ENCODE measurements around the gene DDX49. TPM values are rescaled to one million over a fixed set of nuclear protein-coding genes. Genes with fewer than 3 reads are reported as not detected.
A peak's percentile ranks its signal among the peaks of the same experiment; 100 is the strongest.

Gene DDX49
- total and polyA plus RNA-seq, 5 donors: 21.2 to 30.7 (median 28.2) TPM

GRCh38 chr19:18966307-18966706 lies 46.8 kb downstream of the DDX49 start:
- DNase-seq (no peak), ATAC-seq (no peak)
- intact Hi-C loops (cut with DNase I): no loop called here
- H3K4me1 ChIP-seq (ENCODE audit: control insufficient read depth, insufficient read depth, low read length): no peaks in the 10 kb centered on the region
- WGBS: 62% methylated on average over 4 of the region's 4 CpGs
- no peak overlapping the region for H3K4me3 ChIP-seq (ENCODE audit: low read length)
- no peak overlapping the region for H3K27ac ChIP-seq (ENCODE audit: low read length)
- no peaks in the 10 kb centered on the region for H3K27me3 ChIP-seq (ENCODE audit: control insufficient read depth, insufficient read depth)
- no peaks in the 10 kb centered on the region for H3K9me3 ChIP-seq (ENCODE audit: control insufficient read depth, low read length)

DNA sequence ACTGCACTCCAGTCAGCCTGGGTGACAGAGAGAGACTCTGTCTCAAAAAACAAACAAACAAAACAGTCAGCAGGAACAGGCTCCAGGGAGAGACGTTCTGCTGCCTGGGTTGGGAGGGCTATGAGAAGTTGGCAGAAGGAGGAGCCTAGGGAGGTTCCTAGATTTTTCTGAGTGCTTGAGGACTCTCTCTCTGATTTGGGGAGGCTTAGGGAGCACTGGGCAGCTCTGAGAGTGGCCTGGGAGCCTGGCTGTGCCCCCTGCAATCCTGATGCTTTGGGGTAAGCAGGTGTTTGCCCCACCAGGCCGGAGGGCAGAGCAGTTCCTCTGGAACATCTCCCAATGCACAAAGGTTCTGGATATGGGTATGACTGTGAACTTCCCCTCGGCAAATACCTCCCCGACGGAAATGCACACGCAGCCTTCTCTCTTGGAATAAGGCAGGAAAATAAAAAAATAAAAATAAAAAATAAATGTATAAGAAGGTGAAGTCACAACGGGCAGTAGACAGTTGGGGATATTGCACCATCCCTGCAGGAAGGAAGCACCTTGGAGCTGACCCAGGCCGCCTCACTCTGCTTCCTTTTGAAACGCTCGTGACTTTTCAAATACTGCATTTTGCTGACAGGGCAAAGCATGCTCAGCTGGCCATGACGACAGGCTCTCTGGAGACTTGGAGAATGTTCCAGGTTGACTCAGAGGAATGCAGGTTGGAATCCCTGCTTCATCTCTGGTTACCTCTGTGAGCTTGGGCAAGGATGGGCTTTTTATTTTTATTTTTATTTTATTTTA lies 48.0 kb downstream of the DDX49 start:
- WGBS: 34% methylated on average over 11 of the region's 11 CpGs
- no peaks in the 10 kb centered on the region for H3K4me1 ChIP-seq (ENCODE audit: control insufficient read depth, insufficient read depth, low read length)
- H3K27me3 ChIP-seq (ENCODE audit: control insufficient read depth, insufficient read depth): no peaks in the 10 kb centered on the region
- DNase-seq (peak; percentile 53 to 85 (median 80)), ATAC-seq (peak; percentile 52 to 75)
- no peaks in the 10 kb centered on the region for H3K9me3 ChIP-seq (ENCODE audit: control insufficient read depth, low read length)
- intact Hi-C loops (cut with DNase I): no loop called here
- H3K27ac ChIP-seq (ENCODE audit: low read length): peak overlapping the region; percentile 68
- H3K4me3 ChIP-seq (ENCODE audit: low read length): no peak overlapping the region

DNA sequence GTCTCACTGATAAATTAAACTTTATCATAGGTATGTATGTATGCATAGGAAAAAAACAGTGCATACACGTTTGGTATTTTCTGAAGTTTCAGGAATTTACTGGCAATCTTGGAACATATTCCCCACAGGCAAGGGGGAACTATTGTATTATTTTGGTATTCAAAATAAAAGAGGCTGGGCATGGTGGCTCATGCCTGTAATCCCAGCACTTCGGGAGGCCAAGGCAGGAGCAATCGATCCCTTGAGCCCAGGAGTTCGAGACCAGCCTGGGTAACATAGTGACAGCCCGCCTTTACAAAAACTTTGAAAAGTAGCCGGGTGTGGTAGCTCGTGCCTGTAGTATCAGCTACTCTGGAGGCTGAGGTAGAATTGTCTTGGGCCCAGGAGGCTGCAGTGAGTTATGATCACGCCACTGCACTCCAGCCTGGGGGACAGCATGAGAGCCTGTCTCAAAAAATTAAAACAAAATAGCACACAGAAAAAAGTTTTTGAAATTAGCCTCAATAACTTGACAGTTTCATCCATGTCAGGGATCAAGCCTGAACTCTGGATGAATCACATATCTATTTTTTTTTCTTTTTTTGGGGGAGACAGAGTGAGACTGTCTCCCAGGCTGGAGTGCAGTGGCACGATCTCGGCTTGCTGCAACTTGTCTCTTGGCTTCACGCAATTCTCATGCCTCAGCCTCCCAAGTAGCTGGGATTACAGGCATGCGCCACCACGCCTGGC lies 50.6 kb downstream of the DDX49 start:
- Histone ChIP-seq H3K9me3 (ENCODE audit: control insufficient read depth, low read length) (no peaks in the 10 kb centered on the region), H3K27me3 (ENCODE audit: control insufficient read depth, insufficient read depth) (no peaks in the 10 kb centered on the region), H3K27ac (ENCODE audit: low read length) (no peak overlapping the region), H3K4me3 (ENCODE audit: low read length) (no peak overlapping the region), H3K4me1 (ENCODE audit: control insufficient read depth, insufficient read depth, low read length) (no peaks in the 10 kb centered on the region)
- intact Hi-C loops (cut with DNase I): no loop called here
- no peak for DNase-seq
- WGBS: 74% methylated on average over 13 of the region's 13 CpGs
- ATAC-seq: no peak

DNA sequence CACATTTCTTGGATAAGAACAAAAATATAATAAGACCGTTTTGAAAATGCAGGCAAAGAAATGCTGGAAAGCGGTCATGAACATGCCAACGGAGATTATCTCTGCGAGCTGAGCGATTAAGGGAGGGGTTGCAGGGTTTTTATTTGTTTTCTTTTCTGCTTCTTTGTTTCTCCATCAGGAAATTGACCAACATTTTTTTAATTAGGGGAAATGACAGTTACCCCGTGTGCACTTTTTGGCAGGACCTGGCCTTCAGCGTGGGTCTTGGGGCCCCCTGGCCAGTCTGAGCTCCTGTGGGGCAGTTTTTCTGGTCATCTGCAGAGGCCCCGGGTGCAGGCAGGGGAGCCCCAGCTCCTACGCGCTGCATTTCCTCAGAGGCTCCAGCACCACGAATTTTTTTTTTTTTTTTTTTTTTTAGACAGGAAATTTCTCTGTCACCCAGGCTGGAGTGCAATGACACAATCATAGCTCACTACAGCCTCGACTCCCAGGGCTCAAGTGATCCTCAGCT lies 52.8 kb downstream of the DDX49 start:
- Histone ChIP-seq H3K9me3 (ENCODE audit: control insufficient read depth, low read length) (no peaks in the 10 kb centered on the region), H3K4me3 (ENCODE audit: low read length) (no peak overlapping the region), H3K4me1 (ENCODE audit: control insufficient read depth, insufficient read depth, low read length) (no peaks in the 10 kb centered on the region), H3K27me3 (ENCODE audit: control insufficient read depth, insufficient read depth) (no peaks in the 10 kb centered on the region), H3K27ac (ENCODE audit: low read length) (peak overlapping the region; percentile 59)
- DNase-seq (no peak), ATAC-seq (peak; percentile 62 to 65)
- intact Hi-C loops (cut with DNase I): no loop called here
- 21% methylated on average over 12 of the region's 12 CpGs for WGBS

DNA sequence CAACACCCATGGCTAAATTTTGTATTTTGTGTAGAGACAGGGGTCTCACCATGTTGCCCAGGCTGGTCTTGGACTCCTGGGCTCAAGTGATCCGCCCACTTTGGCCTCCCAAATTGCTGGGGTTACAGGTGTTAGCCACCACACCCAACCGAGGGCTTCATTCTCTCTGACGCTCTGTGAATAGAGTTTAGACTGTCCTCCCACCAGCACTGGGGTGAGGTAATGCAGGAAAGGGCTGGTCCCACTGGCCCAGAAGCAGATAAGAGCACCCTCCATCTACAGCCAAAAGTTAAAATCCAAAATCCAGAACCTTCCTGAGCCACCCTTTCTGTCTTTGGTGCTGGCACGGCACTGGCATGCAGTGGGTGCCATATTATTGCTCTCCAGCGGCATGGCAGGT lies 53.3 kb downstream of the DDX49 start:
- Histone ChIP-seq H3K4me1 (ENCODE audit: control insufficient read depth, insufficient read depth, low read length) (no peaks in the 10 kb centered on the region), H3K27ac (ENCODE audit: low read length) (peak overlapping the region; percentile 59), H3K4me3 (ENCODE audit: low read length) (no peak overlapping the region), H3K9me3 (ENCODE audit: control insufficient read depth, low read length) (no peaks in the 10 kb centered on the region), H3K27me3 (ENCODE audit: control insufficient read depth, insufficient read depth) (no peaks in the 10 kb centered on the region)
- 61% methylated on average over 5 of the region's 5 CpGs for WGBS
- DNase-seq (no peak), ATAC-seq (peak; percentile 56 to 80)
- intact Hi-C loops (cut with DNase I): no loop called here

DNA sequence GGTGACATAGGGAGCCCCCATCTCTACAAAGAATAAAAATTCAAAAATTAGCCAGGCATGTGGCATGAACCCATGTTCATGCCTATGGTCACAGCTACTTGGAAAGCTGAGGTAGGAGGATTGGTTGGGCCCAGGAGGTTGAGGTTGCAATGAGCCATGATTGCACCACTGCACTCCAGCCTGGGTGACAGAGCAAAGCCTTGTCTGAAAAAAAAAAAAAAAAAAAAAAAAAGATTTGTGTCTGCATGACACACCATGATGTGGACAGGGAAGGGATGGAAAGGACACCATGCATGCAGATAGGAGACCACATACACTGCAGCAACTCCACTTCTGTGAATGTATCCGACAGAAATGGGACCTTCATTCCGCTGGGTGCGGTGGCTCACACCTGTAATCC lies 55.5 kb downstream of the DDX49 start:
- ATAC-seq (no peak), DNase-seq (no peak)
- Histone ChIP-seq H3K9me3 (ENCODE audit: control insufficient read depth, low read length) (no peaks in the 10 kb centered on the region), H3K27ac (ENCODE audit: low read length) (no peak overlapping the region), H3K4me1 (ENCODE audit: control insufficient read depth, insufficient read depth, low read length) (no peaks in the 10 kb centered on the region), H3K27me3 (ENCODE audit: control insufficient read depth, insufficient read depth) (no peaks in the 10 kb centered on the region), H3K4me3 (ENCODE audit: low read length) (no peak overlapping the region)
- intact Hi-C loops (cut with DNase I): no loop called here
- 96% methylated on average over 3 of the region's 3 CpGs for WGBS

GRCh38 chr19:18975869-18976268 lies 56.4 kb downstream of the DDX49 start:
- ATAC-seq (no peak), DNase-seq (no peak)
- Histone ChIP-seq H3K27ac (ENCODE audit: low read length) (no peak overlapping the region), H3K4me1 (ENCODE audit: control insufficient read depth, insufficient read depth, low read length) (no peaks in the 10 kb centered on the region), H3K27me3 (ENCODE audit: control insufficient read depth, insufficient read depth) (no peaks in the 10 kb centered on the region), H3K9me3 (ENCODE audit: control insufficient read depth, low read length) (no peaks in the 10 kb centered on the region), H3K4me3 (ENCODE audit: low read length) (no peak overlapping the region)
- WGBS: 83% methylated on average over 10 of the region's 10 CpGs
- intact Hi-C loops (cut with DNase I): no loop called here

Other genes with a start within 250 kb of the DDX49 start
- 10 to 100 TPM in 3 of 4 donors, 1 to 10 TPM in 1; 9.2 to 15.1 (median 13.6) TPM for gene CRTC1, start 236.0 kb upstream of the DDX49 start, total RNA-seq
- gene CRTC1, start 236.0 kb upstream of the DDX49 start, polyA plus RNA-seq: 9.5 TPM
- gene COMP, start 128.4 kb upstream of the DDX49 start, total RNA-seq: 10 to 100 TPM in 1 of 4 donors, 1 to 10 TPM in 3; 1.5 to 13.7 (median 4.7) TPM
- gene COMP, start 128.4 kb upstream of the DDX49 start, polyA plus RNA-seq: 2.2 TPM
- gene UPF1, start 87.8 kb upstream of the DDX49 start, total RNA-seq: 10 to 100 TPM; 35.2 to 40.0 (median 36.8) TPM
- 31.4 TPM for gene UPF1, start 87.8 kb upstream of the DDX49 start, polyA plus RNA-seq
- 1 to 10 TPM; 1.1 to 1.9 (median 1.6) TPM for gene CERS1, start 23.6 kb upstream of the DDX49 start, total RNA-seq
- 1.1 TPM for gene CERS1, start 23.6 kb upstream of the DDX49 start, polyA plus RNA-seq
- gene COPE, start 328 bp upstream of the DDX49 start, total RNA-seq: 100 to 1,000 TPM; 108 to 157 (median 146) TPM
- 180 TPM for gene COPE, start 328 bp upstream of the DDX49 start, polyA plus RNA-seq
- 10 to 100 TPM; 10.2 to 14.9 (median 12.4) TPM for gene HOMER3, start 21.5 kb downstream of the DDX49 start, total RNA-seq
- gene HOMER3, start 21.5 kb downstream of the DDX49 start, polyA plus RNA-seq: 26.5 TPM
- 10 to 100 TPM; 50.3 to 77.7 (median 71.0) TPM for gene SUGP2, start 113.8 kb downstream of the DDX49 start, total RNA-seq
- gene SUGP2, start 113.8 kb downstream of the DDX49 start, polyA plus RNA-seq: 48.3 TPM
- 10 to 100 TPM; 12.1 to 14.7 (median 13.8) TPM for gene ARMC6, start 113.9 kb downstream of the DDX49 start, total RNA-seq
- gene ARMC6, start 113.9 kb downstream of the DDX49 start, polyA plus RNA-seq: 16.7 TPM
- 10 to 100 TPM; 13.4 to 18.7 (median 13.7) TPM for gene SLC25A42, start 144.3 kb downstream of the DDX49 start, total RNA-seq
- 15.7 TPM for gene SLC25A42, start 144.3 kb downstream of the DDX49 start, polyA plus RNA-seq
- 10 to 100 TPM; 14.0 to 27.0 (median 21.0) TPM for gene TMEM161A, start 218.8 kb downstream of the DDX49 start, total RNA-seq
- gene TMEM161A, start 218.8 kb downstream of the DDX49 start, polyA plus RNA-seq: 19.5 TPM

Data from right cardiac atrium (tissue), 5 donors.